ENCODE data around the gene PDIA5.

PDIA5 gene

DNA sequence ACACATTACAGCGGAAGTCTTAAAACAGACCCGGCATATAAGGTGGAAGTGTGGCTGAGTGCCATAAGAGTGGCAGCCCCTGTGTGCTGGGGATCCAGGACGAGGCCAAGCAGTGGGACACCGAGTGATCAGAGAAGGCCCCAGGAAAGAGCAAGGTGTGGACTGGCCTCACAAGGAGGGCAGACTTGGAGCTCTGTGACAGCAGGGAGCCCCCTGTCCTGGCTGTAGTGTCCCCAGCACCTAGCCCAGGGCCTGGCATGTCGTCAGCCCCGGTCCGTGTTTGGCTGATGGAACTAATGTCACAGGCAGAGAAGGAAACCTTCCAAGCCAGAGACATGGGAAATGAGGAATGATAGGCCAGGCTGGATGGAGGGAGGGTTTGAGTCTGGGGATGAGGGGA is 4.8 kb downstream of the PDIA5 start:
- no peak for DNase-seq (ENCODE audit: low read depth)

DNA sequence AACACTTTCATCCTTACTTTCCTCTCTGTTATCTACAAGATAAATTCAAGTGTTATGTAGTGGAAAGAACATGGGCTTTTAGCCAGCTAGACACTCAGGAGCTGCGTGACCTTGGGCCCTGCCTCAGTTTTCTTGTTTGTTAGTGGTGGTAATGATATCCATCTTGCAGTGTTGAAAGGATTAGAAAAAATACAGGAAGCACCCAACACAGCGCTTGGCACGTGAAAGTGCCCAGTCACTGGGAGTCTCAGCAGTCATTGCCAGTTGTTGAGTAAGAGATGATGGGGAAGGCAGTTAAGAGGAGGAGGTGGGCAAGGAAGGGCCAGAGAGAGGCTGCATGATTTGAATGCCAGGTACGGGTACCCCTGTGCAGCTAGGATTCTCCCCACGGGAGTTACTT is 5.3 kb downstream of the PDIA5 start:
- no peak for DNase-seq (ENCODE audit: low read depth)

DNA sequence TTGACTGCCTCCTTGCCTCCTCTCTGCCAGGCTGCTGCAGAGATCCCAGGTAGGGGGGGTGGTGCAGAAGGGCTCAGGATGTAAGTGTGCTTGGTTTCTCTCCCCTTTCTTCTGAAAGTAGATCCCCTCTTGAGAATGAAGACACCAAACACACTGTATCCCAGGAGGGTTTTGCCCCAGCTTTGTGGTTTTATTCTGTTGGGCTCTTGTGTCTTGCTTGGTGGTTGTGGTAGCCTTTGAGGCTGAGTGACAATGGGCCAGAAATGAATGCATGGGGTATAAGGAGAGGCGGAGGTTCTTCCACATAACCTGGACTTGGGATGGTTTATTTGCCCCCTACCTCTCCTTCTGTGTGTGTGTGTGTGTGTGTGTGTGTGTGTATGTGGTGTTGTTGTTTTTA is 5.7 kb downstream of the PDIA5 start:
- no peak for DNase-seq (ENCODE audit: low read depth)

DNA sequence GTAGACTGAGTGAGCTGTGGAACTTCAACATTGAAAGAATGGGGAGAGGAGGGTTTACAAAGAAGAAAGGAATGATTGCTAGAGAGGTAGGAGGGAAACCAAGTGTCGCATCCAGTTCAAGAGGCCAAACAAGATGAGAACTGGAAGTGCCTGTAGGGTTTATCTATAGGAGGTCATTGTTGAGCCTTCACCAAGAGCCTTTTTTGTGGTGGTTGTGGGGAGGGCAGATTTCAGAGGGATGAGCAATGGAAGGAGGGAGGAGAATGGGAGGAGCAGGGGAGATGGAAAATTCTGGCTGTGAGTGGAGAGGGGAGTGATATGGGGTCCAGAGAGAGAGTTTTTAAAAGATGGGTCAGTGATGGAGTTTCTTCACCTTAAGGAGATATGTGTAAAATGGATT is 8.5 kb downstream of the PDIA5 start:
- DNase-seq (ENCODE audit: low read depth): no peak

DNA sequence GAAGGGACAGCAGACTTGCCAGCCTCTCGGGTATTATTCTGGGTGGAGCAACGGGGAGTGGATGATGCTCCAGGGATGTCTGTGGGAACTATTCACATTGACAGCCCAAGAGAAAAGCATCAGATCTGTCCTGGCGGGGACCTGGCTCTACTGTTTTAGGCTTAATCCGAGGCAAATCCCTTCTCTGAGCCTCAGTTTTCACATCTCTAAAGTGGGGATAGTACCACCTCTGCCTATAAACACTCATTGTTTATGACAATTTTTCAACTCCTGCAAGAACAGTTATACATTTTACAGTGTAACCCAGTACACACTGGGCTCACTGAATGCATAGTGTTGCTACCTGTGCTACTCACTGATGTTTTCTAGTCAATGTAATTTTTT is 9.3 kb downstream of the PDIA5 start:
- no peak for DNase-seq (ENCODE audit: low read depth)

DNA sequence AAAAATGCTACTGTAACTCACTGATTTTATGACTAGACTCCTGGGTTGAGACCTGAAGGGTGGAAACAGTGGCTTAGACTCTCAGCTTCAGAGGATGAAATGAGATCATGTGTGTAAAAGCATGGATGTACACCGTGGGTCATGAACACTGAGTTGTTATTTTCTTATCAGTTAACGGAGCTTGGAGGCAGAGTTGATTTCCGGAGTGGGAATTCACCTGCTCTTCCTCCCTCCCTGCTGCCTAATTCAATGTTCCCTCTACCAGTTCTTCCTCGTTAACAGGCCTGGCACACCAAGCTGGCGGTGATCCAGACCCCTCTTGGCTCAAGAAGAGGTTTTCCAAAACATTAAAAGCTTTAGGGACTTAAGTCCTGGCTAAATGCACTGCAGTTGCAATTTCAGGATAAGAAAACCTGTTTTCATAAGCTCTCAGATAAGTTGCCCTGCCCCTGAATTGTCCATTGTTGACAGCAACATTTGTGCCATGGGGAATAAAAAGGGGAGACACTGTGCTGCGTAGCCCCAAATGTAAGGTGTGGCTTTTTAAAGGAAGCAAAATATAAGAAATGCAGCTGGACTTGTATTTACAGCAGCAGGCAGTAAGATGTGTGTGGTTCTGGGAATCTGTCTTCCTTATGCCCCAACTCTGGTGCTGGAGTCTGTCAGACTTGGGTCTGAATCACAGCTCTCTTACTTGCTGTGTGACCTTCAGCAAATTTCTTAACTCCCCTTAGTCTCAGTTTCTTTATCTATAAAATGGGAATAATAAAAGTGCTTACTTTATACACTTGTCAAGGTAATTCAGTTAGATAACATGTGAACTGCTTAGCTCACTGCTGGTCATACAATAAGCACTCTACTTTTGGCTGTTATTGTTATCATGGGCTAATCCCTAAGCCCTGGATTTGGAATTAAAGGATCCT is 9.9 kb downstream of the PDIA5 start:
- DNase-seq (ENCODE audit: low read depth): no peak

DNA sequence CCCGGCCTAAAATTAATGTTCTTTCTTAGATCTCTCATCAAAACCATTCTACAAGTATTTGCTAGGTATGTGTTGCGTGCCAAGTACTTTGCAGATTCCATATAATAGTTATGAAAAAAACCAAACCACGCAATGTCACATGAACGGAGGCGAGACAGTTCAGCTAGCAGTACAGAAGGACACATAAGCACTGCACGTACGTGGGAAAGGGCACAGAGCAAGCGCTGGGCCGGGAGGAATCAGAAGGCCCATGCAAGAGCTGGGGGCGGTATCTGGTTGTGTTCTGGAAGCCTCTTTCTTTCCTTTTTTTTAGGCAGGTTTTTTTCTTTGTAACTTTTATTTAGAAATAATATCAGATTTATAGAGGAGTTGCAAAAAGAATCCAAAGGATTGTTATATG is 11.3 kb downstream of the PDIA5 start:
- DNase-seq (ENCODE audit: low read depth): no peak

DNA sequence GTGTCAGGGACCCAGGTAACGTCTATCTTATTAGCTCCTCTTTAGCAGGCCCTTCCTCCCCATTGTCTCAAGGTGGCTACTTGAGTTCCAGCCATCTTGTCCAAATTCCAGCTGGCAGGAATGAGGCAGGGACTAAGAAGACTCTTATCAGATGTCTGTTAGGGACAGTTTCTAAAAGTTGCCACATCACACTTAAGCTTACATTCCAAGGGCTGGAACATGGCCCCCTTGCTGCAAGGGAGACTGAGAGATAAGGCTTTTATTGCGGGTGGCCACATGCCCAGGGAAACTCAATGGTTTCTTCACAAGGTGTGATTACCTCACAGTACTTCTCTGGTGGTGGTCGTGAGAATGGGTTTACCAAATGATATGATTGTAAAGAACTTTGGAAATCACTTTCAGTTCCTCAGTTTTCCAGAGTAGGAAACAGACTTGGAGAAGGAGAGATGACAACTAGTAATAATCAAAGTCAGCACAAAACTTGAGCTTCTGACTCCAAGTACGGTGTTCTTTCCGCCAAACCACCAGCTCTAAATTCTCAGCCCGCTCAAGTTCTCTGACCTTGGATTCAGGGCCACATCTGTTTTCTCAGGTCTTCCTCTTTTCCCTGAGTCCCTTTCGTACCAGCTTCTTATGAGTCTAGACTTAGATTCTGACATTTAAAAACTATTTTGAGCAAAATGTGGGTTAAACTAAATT is 14.2 kb downstream of the PDIA5 start:
- DNase-seq (ENCODE audit: low read depth): no peak

DNA sequence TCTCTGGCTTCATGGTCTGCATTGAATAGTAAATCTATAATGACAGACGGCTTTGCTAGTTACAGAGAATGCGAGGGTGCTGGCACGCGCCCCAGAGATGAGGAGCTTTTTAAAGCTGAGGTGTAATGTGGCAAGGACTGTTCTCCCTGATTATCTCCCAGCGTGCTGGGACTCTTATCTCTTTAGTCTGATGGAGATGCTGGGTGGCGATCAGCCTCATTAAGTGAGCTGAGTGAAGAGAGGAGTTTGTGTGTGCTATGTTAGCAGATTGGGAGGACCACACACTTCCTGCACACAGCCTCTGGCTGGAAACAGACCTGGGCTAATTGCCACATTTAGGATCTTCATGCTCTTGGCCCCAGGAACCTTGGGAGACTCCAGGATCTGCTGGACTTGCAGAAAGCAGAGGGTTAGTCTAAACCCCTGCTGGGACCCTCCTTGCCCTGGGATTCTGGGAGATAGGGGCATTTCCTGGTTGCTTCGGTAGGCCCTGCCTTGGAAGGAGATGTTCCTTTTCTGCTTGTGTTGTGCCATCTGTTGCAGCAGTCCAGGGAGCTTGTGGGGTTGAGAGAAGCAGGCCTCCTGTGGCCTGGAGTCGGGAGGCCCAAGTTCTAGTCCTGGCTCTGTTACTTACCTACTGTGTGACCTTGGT is 15.0 kb downstream of the PDIA5 start:
- DNase-seq (ENCODE audit: low read depth): no peak

DNA sequence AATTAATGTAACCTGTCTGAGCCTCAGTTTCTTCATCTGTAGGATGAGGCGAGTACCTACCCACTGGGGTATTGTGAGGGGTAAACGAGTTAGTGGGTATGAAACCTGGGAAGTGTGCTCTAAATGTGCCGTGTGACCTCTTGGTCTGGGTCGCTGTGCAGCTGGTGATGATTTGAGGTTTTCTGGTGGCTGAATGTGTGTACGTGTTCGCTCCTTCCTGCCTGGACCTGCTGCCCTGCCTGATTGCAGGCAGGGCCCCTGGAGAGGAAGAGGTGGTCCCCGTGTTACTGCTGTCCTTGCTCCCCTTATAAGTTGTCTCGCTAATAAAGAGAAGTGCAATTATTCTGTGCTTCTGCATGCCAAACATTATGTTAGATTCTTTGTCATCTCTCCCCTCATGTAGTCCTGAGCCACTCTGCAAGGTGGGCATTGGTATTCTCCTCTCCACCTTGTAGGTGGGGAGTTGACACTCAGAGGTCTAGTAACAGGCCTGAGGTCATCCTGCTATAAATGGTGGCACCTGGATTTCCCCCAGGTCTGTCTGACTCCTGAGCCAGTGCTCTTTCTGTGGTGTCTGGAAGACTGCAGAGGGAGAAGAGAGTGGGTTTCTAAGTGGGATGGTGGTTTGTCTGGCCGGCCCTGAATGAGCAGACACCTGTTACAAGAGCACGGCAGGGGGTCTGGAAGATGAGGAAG is 15.7 kb downstream of the PDIA5 start:
- DNase-seq (ENCODE audit: low read depth): no peak

DNA sequence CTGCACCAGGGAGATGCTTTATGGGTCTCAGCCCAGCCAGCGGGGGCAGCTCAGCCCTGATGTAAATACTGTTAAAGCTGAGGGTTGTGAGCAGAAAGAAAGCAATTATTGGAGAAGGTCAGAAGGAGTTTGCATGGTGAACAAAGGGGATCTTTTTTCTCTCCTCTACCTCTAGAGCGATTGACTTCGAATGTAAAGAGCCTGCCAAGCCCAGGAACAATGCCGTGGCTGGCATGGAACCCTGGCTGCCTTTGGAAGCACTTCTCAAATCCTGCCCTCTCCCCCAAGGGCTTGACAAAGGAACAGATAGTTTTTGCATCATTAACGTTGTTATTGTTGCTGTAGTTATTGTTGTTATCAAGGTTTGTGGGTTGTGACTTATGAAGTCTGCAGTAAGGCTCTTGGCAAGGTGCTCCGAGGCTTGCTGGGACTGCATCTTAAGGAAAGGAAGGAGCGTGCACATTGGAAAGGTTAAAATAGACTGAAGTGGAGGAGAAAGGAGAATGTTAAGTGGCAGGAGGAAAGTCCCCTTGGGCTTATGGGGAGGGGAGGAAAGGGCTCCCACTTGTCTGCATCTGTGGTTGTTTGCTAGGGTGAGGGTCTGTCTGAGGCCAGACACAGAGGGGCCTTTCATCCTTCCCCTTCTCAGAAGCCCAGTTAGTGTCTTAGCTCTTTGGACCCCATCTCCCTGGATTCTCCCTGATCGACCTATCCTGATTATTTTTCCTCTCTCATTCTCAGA is 16.7 kb downstream of the PDIA5 start:
- DNase-seq (ENCODE audit: low read depth): no peak

DNA sequence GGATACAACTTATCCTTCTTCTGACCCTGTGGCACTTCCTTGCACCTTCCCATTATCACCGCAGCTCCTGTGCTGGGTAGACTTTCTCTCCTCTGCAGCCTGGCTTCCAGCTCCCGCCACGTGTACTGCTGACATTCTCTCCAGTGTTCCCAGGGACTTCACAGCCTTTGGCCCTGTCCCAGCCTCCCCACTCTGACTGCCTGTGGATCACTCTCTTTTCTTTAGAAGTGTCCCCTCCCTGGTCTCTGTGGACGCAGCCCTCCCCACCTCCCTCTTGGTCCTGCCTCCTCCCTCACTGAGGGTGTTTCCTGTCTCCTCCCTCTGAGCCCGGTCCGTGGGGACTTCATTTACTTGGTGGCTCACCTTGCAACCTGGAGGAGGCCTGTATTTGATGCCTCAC is 17.4 kb downstream of the PDIA5 start:
- no peak for DNase-seq (ENCODE audit: low read depth)

DNA sequence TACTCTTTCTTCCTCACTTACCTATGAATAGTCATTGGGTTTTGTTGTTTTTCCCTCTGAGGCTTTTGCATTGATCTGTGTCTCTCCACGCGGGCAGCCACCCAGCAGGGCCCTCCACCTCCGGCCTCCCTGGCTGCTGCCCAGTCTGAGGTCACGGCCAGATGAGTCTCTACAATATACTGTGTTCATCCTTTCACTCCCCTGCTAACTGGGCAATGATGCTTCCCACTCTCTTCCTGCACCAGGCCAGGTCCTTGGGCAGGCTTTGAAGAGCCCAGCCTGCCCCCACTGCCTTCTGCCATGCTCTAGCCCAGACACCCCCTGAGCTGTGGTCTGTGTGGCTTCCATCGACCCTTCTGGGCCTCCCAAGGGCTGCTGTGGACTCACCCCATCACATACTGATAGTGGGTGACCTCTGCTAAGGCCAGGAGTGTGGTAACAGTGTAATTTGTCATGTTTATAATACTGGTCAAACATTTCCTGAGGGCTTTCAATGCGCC is 18.0 kb downstream of the PDIA5 start:
- no peak for DNase-seq (ENCODE audit: low read depth)

DNA sequence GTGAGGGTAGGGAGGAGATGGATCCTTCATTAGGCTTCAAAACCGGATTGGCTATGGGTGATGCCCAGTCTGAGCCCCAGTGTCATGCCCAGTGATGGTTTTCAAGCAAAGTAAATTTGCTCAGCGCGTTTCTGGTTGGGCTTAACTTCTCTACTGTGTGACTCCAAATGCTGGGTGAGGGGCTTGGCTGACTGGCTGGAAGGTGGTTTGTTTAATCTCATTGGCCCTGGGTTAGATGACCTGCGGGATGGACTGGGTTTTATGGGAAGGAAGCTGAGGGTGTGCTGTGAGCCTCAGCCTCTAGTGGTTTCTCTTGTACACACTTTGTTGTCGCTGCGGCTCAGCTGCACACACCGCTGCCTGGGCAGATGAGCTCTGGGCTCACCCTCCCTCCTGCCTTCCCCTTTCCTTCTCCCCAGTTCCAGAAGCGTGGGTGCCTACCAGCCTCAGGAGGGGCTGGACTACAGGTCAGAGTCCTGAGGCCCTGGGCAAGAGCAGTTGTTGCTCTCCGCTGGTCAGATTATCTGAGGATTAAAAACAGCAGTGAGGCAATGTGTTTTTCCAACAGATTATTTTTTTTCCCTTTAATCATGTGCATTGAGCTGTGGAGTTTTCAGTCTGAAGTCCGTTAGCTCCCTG is 18.6 kb downstream of the PDIA5 start:
- DNase-seq (ENCODE audit: low read depth): no peak

DNA sequence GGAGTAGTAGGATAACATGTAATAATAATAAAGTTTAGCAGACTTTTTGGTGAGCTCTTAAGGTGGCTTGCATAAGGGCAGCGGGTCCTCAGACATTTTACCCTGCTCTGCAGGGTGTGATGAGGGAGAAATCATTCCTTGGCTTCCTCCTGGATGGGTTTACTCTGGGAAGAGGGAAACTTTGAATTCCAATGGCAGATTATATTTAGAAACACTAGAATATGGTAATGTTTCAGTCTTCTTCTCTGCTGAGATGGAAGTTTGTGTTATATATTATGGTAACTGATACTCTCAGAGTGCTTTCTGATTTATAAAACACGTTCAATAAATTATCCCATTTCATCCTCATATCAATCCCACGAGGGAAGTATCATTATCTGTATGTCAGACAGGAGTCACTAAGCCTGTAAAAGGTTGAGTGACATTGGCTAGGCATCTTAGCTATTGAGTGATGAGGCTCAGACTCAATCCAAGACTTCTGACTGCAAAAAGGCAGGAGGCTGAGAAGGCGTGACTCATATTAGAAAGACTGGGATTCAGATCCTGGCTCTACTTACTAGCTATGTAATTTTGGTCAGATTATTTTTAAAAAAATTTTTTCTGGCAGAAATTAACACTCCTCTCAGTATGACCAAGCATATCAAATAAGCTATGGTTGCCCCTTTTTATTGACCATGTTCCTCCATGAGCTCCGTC is 19.3 kb downstream of the PDIA5 start:
- DNase-seq (ENCODE audit: low read depth): no peak

DNA sequence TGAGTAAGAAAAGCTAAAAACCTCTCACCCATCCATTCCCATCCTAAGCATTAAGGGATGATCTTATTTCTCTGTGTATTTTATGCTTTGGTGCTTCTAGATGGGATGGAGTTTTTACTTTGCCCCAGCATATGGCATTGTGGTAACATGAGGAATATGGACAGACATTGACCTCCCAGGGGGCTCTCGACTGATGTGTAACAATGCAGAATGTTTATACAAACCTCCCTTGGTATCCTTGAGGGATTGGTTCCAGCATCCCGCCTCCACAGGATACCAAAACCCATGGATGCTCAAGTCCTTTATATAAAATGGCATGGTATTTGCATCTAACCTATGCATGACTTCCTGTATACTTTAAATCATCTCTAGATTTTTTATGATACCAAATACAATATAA is 21.6 kb downstream of the PDIA5 start:
- no peak for DNase-seq (ENCODE audit: low read depth)

DNA sequence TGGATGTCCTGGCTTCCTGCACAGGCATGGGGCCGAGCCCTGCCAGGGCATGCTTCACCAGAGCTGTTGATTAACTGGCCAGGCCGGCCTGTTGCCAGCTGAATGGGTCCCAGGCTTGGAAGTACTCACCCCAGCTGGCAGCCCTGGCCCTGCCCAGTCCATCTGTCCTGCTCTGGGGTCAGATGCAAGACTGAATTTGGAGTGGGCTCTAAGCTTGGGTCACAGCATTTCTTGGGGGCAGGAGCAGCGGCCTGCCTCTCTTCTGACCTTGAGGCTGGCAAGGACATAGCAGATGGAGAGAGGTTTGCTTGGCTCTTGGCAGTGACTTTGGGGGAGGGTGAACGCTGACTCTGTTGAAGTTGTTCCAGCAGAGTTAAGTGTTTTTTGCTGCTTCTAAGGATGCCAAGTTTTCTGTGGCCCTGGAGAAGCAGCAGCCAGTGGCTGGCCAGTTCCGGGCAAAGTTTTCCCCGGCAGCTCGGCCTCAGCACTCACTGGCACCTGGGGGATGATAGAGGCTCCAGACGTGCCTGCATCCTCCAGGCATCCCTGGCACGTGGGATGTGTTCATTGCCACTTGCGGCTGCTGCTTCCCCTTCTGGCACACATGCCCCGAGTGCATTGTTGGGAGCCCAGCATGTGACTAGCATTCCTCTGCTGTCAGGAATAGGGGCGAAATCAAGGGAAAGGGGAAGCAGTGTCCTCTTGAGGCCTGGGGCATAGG is 22.9 kb downstream of the PDIA5 start:
- DNase-seq (ENCODE audit: low read depth): no peak

DNA sequence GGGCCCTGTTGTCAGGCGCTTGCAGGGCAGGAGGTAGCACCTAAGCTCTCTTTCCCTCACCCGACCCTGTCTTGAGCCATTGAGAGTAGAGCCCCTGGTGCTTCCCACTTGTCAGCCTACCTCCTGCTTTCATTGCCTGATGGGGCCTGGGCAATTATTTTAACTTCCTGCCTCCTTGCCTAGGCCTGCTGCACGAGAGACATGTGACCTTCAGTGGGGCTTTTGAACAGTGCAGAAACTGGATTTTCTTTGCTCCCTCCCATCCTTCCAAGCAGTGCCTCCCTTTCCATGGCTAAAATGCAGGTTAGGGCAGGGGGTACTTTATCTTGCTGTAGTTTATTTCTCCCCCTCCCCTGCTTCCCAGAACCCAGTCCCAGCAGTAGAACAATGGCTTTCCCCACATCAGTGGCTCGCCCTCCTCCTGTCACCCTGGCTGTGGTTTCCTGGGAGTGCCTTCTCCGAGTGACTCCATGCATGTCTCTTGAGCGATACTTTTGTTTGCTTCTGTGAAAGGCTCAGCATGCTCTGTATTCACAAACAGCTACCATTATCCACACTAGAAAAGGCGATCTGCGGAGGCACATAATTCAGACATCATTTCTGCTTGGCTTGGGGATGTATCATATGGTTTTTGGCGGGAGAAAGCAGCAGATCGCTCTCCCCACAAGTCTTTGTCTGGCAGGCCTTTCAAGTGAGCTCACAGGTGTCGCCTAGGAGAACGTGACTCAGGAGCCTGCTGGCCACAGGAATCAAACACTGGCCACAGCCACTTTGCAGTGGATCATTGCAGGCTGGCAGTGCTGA is 24.1 kb downstream of the PDIA5 start:
- DNase-seq (ENCODE audit: low read depth): no peak

DNA sequence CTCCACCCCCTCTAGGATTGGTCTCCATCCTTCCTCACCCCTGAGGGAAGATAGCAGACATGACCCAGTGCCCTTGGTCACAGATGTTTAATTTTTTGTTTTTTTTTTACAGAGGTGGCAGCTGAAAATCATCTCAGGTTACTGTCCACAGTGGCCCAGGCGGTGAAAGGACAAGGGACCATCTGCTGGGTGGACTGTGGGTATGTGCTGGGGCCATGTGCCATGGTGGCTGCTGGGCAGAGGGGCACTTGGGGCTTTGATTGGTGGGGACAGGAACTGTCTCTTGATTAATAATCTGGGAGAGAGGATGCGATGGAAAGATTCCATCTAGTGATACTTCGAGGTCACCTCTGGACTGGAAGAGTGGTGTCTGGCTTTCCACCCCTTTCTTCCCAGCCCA is 25.4 kb downstream of the PDIA5 start:
- DNase-seq (ENCODE audit: low read depth): no peak
